K562 (cell line): Measurements from ENCODE around the gene APOM. TPM values are rescaled to one million over a fixed set of nuclear protein-coding genes. Genes with fewer than 3 reads are reported as not detected.

Source experiments
- CBFA2T3 ChIP-seq: fragments of 450-650 bp; IDR thresholded peaks from 2 replicates; pipeline ENCODE4 v1.6.1; 2017
- GTF2F1 ChIP-seq: IDR thresholded peaks from 2 replicates; pipeline ENCODE4 v1.6.1; 2011; ENCODE audit warnings: low read depth, low read length, improper control_type of control experiment
- MTA3 ChIP-seq: fragments of 450-650 bp; formaldehyde crosslinking; IDR thresholded peaks from 2 replicates; pipeline ENCODE4 v1.6.1; 2017; ENCODE audit warnings: mild to moderate bottlenecking, borderline replicate concordance
- NFYB ChIP-seq: IDR thresholded peaks from 2 replicates; pipeline ENCODE4 v1.6.1; 2011; ENCODE audit warnings: mild to moderate bottlenecking, moderate library complexity; ENCODE audit not compliant: insufficient read length; ENCODE audit errors: extremely low read depth
- NR2C2 ChIP-seq, 2 experiments: fragments of 200-800 bp in 1 of 2; sonication (Bioruptor generic) in 1 of 2; sonication (generic) in 1 of 2; formaldehyde crosslinking in 1 of 2; IDR thresholded peaks; 2 replicates each; pipeline versions ENCODE4 v1.6.1 to v1.8.0; 2016 to 2022; ENCODE audit warnings: mild to moderate bottlenecking in 1 of 2, missing compliant biosample characterization in 1 of 2, missing genetic modification characterization in 1 of 2, missing genetic modification reagents in 1 of 2
- STAT5A ChIP-seq: IDR thresholded peaks from 2 replicates; pipeline ENCODE4 v1.6.1; 2012; ENCODE audit warnings: low read length, inconsistent platforms, borderline replicate concordance
- TBP ChIP-seq: optimal IDR thresholded peaks from 2 replicates; pipeline ENCODE3; 2011; ENCODE audit warnings: low read depth, low read length, improper control_type of control experiment
- YBX1 ChIP-seq: fragments of 450-650 bp; IDR thresholded peaks from 2 replicates; pipeline ENCODE4 v1.7.1; 2016; ENCODE audit warnings: mild to moderate bottlenecking
- ZNF316 ChIP-seq: fragments of 450-650 bp; IDR thresholded peaks from 2 replicates; pipeline ENCODE4 v1.6.1; 2016
- ZNF347 ChIP-seq: fragments of 450-650 bp; formaldehyde crosslinking; IDR thresholded peaks from 2 replicates; pipeline ENCODE4 v1.4.0; 2020; ENCODE audit warnings: low read depth, mild to moderate bottlenecking, moderate library complexity
- ZNF583 ChIP-seq: fragments of 250-450 bp; sonication (Bioruptor Pico); IDR thresholded peaks from 2 replicates; pipeline ENCODE4 v1.4.0; 2020
- polyA plus RNA-seq, 8 experiments: library from polyadenylated mRNA; depleted of rRNA in 4 of 8; stranded (reverse) in 5 of 8; unstranded in 3 of 8; fragments of >200 nt; fragmentation: Nextera tagmentation in 2 of 8; fragmentation: Illumina TruSeq in 1 of 8; extraction: Ambion mirVana in 2 of 8; extraction: Trizol in 1 of 8; gene quantifications; 2 replicates each; pipeline versions ENCODE4 v1.2.1 to v1.2.3, GENCODE V29; 2011 to 2014; ENCODE audit warnings: inconsistent platforms in 1 of 8, missing spikeins in 1 of 8
- total RNA-seq, 7 experiments: library from RNA; depleted of rRNA in 6 of 7; stranded (reverse); fragments of >200 nt in 6 of 7; fragmentation: Illumina TruSeq in 2 of 7; extraction: Trizol in 2 of 7; gene quantifications; 2 replicates each; pipeline versions ENCODE4 v1.2.1 to v1.2.3, GENCODE V29; 2011 to 2021; ENCODE audit warnings: low replicate concordance in 1 of 7
- TF ChIP-seq, protein P1 (sequence below): fragments of 250-450 bp; sonication (Bioruptor Pico); IDR thresholded peaks from 2 replicates; pipeline ENCODE4 v1.4.0; 2020; ENCODE audit warnings: mild to moderate bottlenecking, moderate library complexity
- TF ChIP-seq, protein P2 (sequence below): fragments of 450-650 bp; IDR thresholded peaks from 2 replicates; pipeline ENCODE4 v1.6.1; 2014; ENCODE audit warnings: low read depth, mild to moderate bottlenecking, moderate library complexity, borderline replicate concordance
- TF ChIP-seq, protein P3 (sequence below): fragments of 200-800 bp; sonication (Bioruptor generic); IDR thresholded peaks from 2 replicates; pipeline ENCODE4 v1.6.1; 2016; ENCODE audit warnings: missing genetic modification characterization, missing compliant biosample characterization
- TF ChIP-seq, protein P4 (sequence below): fragments of 450-650 bp; formaldehyde crosslinking; IDR thresholded peaks from 2 replicates; pipeline ENCODE4 v1.4.0; 2020; ENCODE audit warnings: mild to moderate bottlenecking, moderate library complexity

APOM gene
- total and polyA plus RNA-seq, 9 of the 15 experiments (the other 6 are each of a cell fraction or from before 2014, with no cell fraction given) = 5.7 to 24.3 (median 10.4) TPM

DNA sequence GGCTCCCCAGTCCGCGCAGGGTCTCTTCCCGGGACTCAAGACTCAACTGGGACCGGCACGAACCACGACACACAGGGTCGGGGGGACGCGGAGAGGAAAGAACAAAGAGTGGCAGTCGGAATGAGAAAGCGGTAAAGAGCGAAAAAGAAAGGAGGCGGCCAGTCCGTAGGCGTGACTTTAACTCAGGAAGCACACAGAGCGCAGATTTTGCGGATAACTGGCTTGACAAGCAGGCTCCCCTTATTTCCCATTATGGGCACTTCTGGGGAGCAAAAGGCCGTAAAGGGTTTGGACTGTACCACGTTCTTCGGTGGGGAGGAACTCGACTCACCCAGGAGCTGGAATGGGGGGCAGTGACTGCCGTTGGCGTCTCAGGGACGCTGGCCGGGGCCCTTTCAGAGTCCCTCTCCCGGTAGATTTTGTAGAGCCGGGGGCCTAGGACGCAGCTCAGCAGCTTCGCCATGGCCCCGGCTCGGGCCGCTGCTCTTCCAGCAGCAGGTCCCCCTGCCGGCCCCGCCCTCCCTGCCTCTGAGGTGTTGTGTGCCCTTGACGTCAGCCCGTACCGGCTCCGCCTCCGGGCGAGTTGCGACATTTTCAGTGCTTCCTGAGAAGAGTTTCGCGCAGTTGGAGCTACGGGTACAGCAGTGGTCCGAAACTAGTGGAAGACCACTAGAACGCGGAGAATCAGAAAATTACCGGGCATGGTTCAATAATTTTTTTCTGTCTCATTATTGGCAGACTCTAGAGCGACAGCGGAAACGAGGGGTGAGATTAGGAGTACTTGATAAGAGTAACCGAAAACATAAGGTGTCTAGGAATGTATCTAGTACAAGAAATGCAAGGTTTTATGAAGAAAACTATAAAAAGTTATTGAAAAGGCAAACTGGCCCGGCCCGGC, 47.4 kb downstream of the APOM start, which contains the start of gene ABHD16A (continued):
- TF ChIP-seq, protein P1, sequence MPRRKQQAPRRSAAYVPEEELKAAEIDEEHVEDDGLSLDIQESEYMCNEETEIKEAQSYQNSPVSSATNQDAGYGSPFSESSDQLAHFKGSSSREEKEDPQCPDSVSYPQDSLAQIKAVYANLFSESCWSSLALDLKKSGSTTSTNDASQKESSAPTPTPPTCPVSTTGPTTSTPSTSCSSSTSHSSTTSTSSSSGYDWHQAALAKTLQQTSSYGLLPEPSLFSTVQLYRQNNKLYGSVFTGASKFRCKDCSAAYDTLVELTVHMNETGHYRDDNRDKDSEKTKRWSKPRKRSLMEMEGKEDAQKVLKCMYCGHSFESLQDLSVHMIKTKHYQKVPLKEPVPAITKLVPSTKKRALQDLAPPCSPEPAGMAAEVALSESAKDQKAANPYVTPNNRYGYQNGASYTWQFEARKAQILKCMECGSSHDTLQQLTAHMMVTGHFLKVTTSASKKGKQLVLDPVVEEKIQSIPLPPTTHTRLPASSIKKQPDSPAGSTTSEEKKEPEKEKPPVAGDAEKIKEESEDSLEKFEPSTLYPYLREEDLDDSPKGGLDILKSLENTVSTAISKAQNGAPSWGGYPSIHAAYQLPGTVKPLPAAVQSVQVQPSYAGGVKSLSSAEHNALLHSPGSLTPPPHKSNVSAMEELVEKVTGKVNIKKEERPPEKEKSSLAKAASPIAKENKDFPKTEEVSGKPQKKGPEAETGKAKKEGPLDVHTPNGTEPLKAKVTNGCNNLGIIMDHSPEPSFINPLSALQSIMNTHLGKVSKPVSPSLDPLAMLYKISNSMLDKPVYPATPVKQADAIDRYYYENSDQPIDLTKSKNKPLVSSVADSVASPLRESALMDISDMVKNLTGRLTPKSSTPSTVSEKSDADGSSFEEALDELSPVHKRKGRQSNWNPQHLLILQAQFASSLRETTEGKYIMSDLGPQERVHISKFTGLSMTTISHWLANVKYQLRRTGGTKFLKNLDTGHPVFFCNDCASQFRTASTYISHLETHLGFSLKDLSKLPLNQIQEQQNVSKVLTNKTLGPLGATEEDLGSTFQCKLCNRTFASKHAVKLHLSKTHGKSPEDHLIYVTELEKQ (CRISPR knock-in tag) = 0 out of 2 replicates have a peak, but pooled peaks have one; percentile 20
- TF ChIP-seq, protein P2, sequence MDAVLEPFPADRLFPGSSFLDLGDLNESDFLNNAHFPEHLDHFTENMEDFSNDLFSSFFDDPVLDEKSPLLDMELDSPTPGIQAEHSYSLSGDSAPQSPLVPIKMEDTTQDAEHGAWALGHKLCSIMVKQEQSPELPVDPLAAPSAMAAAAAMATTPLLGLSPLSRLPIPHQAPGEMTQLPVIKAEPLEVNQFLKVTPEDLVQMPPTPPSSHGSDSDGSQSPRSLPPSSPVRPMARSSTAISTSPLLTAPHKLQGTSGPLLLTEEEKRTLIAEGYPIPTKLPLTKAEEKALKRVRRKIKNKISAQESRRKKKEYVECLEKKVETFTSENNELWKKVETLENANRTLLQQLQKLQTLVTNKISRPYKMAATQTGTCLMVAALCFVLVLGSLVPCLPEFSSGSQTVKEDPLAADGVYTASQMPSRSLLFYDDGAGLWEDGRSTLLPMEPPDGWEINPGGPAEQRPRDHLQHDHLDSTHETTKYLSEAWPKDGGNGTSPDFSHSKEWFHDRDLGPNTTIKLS = peak; percentile 74; the same call in 1 of the 2 replicates
- no peak for TF ChIP-seq NFYB
- TF ChIP-seq, protein P3, sequence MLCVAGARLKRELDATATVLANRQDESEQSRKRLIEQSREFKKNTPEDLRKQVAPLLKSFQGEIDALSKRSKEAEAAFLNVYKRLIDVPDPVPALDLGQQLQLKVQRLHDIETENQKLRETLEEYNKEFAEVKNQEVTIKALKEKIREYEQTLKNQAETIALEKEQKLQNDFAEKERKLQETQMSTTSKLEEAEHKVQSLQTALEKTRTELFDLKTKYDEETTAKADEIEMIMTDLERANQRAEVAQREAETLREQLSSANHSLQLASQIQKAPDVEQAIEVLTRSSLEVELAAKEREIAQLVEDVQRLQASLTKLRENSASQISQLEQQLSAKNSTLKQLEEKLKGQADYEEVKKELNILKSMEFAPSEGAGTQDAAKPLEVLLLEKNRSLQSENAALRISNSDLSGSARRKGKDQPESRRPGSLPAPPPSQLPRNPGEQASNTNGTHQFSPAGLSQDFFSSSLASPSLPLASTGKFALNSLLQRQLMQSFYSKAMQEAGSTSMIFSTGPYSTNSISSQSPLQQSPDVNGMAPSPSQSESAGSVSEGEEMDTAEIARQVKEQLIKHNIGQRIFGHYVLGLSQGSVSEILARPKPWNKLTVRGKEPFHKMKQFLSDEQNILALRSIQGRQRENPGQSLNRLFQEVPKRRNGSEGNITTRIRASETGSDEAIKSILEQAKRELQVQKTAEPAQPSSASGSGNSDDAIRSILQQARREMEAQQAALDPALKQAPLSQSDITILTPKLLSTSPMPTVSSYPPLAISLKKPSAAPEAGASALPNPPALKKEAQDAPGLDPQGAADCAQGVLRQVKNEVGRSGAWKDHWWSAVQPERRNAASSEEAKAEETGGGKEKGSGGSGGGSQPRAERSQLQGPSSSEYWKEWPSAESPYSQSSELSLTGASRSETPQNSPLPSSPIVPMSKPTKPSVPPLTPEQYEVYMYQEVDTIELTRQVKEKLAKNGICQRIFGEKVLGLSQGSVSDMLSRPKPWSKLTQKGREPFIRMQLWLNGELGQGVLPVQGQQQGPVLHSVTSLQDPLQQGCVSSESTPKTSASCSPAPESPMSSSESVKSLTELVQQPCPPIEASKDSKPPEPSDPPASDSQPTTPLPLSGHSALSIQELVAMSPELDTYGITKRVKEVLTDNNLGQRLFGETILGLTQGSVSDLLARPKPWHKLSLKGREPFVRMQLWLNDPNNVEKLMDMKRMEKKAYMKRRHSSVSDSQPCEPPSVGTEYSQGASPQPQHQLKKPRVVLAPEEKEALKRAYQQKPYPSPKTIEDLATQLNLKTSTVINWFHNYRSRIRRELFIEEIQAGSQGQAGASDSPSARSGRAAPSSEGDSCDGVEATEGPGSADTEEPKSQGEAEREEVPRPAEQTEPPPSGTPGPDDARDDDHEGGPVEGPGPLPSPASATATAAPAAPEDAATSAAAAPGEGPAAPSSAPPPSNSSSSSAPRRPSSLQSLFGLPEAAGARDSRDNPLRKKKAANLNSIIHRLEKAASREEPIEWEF = peak; percentile 99
- TF ChIP-seq ZNF316 = peak; percentile 51; the same call in 1 of the 2 replicates
- TF ChIP-seq TBP = peak; percentile 93
- TF ChIP-seq ZNF583 (CRISPR knock-in tag) = no peak
- no peak; the same call in 1 of the 2 replicates for TF ChIP-seq GTF2F1
- TF ChIP-seq STAT5A = peak; percentile 23; the same call in 1 of the 2 replicates
- TF ChIP-seq NR2C2 (CRISPR knock-in tag; IDR thresholded peaks at IDR 0.05) = 0 out of 2 replicates have a peak, but pooled peaks have one; percentile 49
- peak; percentile 81 for TF ChIP-seq NR2C2 (tag; IDR thresholded peaks at IDR 0.05)
- TF ChIP-seq YBX1 = no peak
- no peak for TF ChIP-seq ZNF347 (CRISPR knock-in tag)
- no peak; the same call in 1 of the 2 replicates for TF ChIP-seq CBFA2T3
- TF ChIP-seq, protein P4, sequence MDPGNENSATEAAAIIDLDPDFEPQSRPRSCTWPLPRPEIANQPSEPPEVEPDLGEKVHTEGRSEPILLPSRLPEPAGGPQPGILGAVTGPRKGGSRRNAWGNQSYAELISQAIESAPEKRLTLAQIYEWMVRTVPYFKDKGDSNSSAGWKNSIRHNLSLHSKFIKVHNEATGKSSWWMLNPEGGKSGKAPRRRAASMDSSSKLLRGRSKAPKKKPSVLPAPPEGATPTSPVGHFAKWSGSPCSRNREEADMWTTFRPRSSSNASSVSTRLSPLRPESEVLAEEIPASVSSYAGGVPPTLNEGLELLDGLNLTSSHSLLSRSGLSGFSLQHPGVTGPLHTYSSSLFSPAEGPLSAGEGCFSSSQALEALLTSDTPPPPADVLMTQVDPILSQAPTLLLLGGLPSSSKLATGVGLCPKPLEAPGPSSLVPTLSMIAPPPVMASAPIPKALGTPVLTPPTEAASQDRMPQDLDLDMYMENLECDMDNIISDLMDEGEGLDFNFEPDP (CRISPR knock-in tag) = peak; percentile 65; the same call in 1 of the 2 replicates
- peak; percentile 100 for TF ChIP-seq MTA3
